ENCODE data around the gene ASCC3. TPM values are rescaled to one million over a fixed set of nuclear protein-coding genes. Genes with fewer than 3 reads are reported as not detected.

ASCC3 gene
- total RNA-seq, 1 experiment from 2014 or later = 40.5 TPM

DNA sequence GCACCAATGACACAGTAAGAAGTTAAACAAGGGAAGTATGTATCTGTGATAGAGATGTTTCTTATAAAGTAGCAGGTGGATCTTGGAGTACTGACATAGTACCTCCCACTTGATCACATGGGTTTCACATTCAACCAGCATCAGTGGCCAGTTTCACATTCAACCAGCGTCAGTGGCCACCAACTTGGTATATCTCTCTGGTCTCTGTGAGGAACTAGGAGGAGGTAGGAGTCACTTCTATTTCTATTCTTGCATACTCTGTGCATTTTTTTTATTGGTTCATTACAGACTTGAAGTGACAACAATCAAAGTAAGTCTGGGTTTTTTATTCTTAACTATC lies 216.1 kb downstream of the ASCC3 start:
- H3K4me2 ChIP-seq (ENCODE audit: low read length) = no peak overlapping the region
- no peaks in the 10 kb centered on the region for H3K9me2 ChIP-seq (ENCODE audit: insufficient read depth)
- H3K79me2 ChIP-seq (ENCODE audit: insufficient read depth, low read length) = no peaks in the 10 kb centered on the region
- RAD21 ChIA-PET (ENCODE audit: low non-redundant PET in 1 of 2, low total read pairs in 2 of 2, uncharacterized antibody in 2 of 2, unreplicated experiment in 2 of 2) = no interaction called here
- H4K20me1 ChIP-seq (ENCODE audit: insufficient read depth) = no peaks in the 10 kb centered on the region
- no peaks in the 10 kb centered on the region for H3K27me3 ChIP-seq (ENCODE audit: insufficient read depth, low read length)
- no peak overlapping the region for H3K4me3 ChIP-seq (replicated peaks in 1 of 2; ENCODE audit: low read depth in 1 of 2, low read length in 2 of 2)
- POLR2A ChIA-PET = no interaction called here
- DNase-seq (ENCODE audit: low read depth, low spot score) (no peak), ATAC-seq (no peak)
- no peak overlapping the region for H3K27ac ChIP-seq (ENCODE audit: low read depth, low read length)
- no peaks in the 10 kb centered on the region for H3K9me3 ChIP-seq (ENCODE audit: control insufficient read depth in 1 of 2, insufficient read depth in 1 of 2, low read depth in 1 of 2, low read length in 2 of 2)
- TF ChIP-seq CBX3 (IDR thresholded peaks at IDR 0.05; ENCODE audit: low read depth) (no peak), CEBPB (IDR thresholded peaks at IDR 0.05; ENCODE audit: low read depth) (no peak), POLR2A (IDR thresholded peaks at IDR 0.05; ENCODE audit: borderline replicate concordance, extremely low read depth, insufficient read depth, insufficient read length) (no peak), ATF3 (IDR thresholded peaks at IDR 0.05) (no peak), SIN3A (IDR thresholded peaks at IDR 0.05; ENCODE audit: low read depth) (no peak), JUND (IDR thresholded peaks at IDR 0.05) (no peak), SRF (IDR thresholded peaks at IDR 0.05; ENCODE audit: low read depth) (no peak), SP1 (IDR thresholded peaks at IDR 0.05; ENCODE audit: low read depth) (no peak), ZFX (IDR thresholded peaks at IDR 0.05) (no peak), ZBTB33 (IDR thresholded peaks at IDR 0.05; ENCODE audit: extremely low read depth, insufficient replicate concordance, low read length) (no peak), EZH2phosphoT487 (IDR thresholded peaks at IDR 0.05; ENCODE audit: borderline replicate concordance) (no peak), ZNF274 (IDR thresholded peaks at IDR 0.05; ENCODE audit: low read depth, low read length) (no peak), EGR1 (IDR thresholded peaks at IDR 0.05; ENCODE audit: low read depth) (no peak), FOSL1 (IDR thresholded peaks at IDR 0.05; ENCODE audit: low read depth) (no peak), EZH2 (IDR thresholded peaks at IDR 0.05) (no peak), TCF7L2 (IDR thresholded peaks at IDR 0.05; ENCODE audit: borderline replicate concordance, extremely low read depth, insufficient read depth, insufficient read length) (no peak), YY1 (IDR thresholded peaks at IDR 0.05; ENCODE audit: extremely low read depth, insufficient replicate concordance, low read depth, low read length) (no peak)
- TF ChIP-seq, protein P1, sequence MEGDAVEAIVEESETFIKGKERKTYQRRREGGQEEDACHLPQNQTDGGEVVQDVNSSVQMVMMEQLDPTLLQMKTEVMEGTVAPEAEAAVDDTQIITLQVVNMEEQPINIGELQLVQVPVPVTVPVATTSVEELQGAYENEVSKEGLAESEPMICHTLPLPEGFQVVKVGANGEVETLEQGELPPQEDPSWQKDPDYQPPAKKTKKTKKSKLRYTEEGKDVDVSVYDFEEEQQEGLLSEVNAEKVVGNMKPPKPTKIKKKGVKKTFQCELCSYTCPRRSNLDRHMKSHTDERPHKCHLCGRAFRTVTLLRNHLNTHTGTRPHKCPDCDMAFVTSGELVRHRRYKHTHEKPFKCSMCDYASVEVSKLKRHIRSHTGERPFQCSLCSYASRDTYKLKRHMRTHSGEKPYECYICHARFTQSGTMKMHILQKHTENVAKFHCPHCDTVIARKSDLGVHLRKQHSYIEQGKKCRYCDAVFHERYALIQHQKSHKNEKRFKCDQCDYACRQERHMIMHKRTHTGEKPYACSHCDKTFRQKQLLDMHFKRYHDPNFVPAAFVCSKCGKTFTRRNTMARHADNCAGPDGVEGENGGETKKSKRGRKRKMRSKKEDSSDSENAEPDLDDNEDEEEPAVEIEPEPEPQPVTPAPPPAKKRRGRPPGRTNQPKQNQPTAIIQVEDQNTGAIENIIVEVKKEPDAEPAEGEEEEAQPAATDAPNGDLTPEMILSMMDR (IDR thresholded peaks at IDR 0.05 in 2 of 3, conservative IDR thresholded peaks at IDR 0.05 in 1 of 3; ENCODE audit: borderline replicate concordance in 1 of 3, insufficient read depth in 1 of 3, low read depth in 2 of 3, low read length in 2 of 3) = no peak
- TF ChIP-seq, protein P2, sequence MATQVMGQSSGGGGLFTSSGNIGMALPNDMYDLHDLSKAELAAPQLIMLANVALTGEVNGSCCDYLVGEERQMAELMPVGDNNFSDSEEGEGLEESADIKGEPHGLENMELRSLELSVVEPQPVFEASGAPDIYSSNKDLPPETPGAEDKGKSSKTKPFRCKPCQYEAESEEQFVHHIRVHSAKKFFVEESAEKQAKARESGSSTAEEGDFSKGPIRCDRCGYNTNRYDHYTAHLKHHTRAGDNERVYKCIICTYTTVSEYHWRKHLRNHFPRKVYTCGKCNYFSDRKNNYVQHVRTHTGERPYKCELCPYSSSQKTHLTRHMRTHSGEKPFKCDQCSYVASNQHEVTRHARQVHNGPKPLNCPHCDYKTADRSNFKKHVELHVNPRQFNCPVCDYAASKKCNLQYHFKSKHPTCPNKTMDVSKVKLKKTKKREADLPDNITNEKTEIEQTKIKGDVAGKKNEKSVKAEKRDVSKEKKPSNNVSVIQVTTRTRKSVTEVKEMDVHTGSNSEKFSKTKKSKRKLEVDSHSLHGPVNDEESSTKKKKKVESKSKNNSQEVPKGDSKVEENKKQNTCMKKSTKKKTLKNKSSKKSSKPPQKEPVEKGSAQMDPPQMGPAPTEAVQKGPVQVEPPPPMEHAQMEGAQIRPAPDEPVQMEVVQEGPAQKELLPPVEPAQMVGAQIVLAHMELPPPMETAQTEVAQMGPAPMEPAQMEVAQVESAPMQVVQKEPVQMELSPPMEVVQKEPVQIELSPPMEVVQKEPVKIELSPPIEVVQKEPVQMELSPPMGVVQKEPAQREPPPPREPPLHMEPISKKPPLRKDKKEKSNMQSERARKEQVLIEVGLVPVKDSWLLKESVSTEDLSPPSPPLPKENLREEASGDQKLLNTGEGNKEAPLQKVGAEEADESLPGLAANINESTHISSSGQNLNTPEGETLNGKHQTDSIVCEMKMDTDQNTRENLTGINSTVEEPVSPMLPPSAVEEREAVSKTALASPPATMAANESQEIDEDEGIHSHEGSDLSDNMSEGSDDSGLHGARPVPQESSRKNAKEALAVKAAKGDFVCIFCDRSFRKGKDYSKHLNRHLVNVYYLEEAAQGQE (IDR thresholded peaks at IDR 0.05; ENCODE audit: low read depth) = no peak
- no TSS peak for BruUV-seq (replicated peaks)
- no peak overlapping the region for H2AFZ ChIP-seq (ENCODE audit: low read depth, low read length, poor library complexity, severe bottlenecking)
- intact Hi-C loops (cut with micrococcal nuclease) = no loop called here
- H3K36me3 ChIP-seq (ENCODE audit: control insufficient read depth in 1 of 2, insufficient read depth in 2 of 2, low read length in 2 of 2) = no peaks in the 10 kb centered on the region
- no peak overlapping the region for H3K9ac ChIP-seq (ENCODE audit: low read length)
- peaks cover 0 to 8% of the 10 kb centered on the region in 2 experiments; a peak in 1 of 4 replicates for H3K4me1 ChIP-seq (ENCODE audit: control insufficient read depth in 1 of 2, insufficient read depth in 2 of 2, low read length in 2 of 2)
- CTCF ChIA-PET = interaction anchor here (0.5 to 2.2 kb wide), 9 partner anchors 14 to 797 kb away, joined by 3 to 12 read pairs (median 4); no protein-coding TSS in a partner anchor

All from HCT116 (cell line).